Occipital lobe (tissue), 2 donors: Measurements from ENCODE around the gene CACNA1D. TPM values are rescaled to one million over a fixed set of nuclear protein-coding genes. Genes with fewer than 3 reads are reported as not detected.

Source experiments
- DNase-seq: peaks from one replicate; lab custom pipeline; 2025; lab: John Stamatoyannopoulos, UW
- total RNA-seq: library from RNA; depleted of rRNA; stranded (reverse); fragments of >200 nt; gene quantifications from one replicate; pipeline ENCODE4 v1.2.3, GENCODE V29; 2014

Gene CACNA1D
- total RNA-seq, 1 donor from 2014 or later, result 14.0 TPM

DNA sequence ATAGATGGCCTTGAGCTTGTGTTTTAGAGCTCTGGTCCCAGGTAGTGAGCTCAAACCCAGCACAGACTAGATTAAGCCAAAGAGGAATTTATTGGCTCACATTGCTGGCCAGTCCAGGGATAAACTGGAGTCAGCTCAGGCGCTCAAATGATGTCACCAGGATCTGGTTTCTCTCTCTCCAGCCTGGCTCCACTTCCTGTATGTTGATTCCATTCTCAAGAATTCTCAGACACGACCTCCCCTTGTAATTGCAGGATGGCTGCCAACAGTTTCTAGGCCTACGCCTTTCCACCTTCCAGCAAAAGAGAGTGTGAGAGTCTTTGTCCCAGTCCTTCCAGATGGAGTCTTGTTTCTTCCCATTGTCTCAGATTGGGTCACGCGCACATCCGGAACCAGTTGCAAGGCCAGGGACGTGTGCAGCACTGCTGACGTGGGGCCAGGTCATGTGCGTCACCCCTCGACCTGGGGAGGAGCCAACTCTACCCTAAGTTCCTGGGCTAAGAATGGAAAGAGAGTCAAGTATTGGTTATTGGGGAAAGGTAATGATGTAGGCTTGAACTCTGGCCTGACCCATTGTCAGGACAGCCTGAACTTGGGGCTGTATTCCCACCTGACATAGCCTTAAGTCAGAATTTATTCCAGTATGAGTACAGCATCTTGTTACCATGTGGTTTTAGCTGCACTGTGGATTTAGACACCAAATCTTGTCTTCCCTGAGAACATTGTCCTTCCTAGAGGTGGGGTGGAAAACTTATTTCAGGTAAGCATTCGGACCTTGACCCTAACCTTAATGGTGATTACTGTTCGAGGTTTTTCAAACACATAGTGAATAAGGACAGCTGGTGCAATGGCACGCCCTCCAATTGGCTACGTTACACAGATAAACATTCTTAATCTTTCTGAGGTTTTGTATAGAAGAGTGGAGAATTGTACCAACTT, 31.6 kb downstream of the CACNA1D start:
- no peak for DNase-seq

DNA sequence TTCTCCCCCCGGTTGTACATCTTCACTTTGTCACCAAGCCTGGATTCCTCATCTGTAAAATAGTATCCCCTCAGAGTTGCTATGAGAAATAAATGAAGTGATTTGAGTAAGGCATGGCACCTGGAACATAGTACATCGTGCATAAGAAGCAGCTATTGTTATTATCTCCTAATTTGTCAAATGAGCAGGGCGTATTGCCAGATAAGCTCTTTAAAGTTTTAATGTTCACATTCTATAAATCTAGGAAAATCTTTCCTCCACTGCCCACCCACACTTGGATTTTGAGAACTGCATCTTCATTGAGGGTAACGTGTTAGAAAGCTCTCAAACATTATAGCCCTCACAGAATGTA, 32.3 kb downstream of the CACNA1D start:
- DNase-seq, result no peak

DNA sequence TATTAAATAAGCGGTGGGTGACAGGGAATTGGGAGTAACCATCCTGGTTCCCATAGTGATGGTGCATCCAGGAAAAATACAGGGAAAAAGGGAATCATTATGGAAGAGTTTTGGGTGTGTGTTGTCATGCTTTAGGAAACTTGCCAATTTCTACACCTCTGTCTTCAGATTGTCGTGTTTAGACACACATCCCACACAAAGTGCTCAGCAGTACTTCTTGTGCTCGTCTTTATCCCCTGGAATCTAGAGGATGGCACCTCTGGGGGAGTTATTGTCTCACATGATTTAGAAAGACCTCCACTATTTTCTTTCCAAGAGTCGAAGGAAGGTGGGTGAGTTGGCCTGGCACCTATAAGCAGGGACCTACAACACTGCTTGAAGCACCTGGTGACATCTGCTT, 35.8 kb downstream of the CACNA1D start:
- no peak for DNase-seq

GRCh38 chr3:53531749-53532148, 37.3 kb downstream of the CACNA1D start:
- DNase-seq, result no peak

DNA sequence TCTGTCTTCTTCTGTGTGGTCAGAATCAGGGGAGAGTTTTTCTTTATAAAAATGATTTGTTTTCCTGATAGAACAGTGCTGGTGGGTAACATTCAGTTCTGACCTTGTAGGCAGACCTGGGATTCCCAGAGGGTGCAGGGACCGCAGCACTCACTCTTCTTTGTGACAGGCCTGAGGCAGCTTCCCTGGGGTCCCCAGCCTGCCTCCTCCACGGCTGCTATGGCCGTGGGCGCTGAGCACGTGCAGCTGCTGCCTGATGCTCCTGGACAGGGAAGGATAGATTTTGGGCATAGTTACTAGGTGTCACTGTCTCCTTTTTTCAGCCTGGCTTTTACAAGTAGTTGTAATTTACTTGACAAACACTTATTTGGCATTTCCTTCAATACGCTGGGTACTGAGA, 39.1 kb downstream of the CACNA1D start:
- no peak for DNase-seq

DNA sequence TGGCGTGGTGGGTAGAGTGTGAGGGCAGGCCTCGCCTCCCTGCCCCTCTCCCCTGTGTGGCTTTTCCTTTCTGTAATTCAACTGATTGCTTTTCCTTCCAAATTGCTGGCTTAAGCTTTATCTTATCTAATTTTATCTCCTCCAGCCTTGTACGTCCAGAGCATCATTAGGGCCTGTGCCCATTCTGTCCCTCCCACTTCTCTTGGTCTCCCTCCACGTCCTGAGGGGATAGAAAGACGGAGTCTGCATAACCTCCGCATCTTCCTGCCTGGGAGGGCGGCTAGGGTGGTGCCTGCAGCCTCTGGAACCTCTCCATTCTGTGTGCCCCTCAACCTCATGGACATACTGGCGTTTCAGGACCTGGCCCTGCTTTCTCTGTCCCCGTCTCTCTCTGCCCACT, 39.8 kb downstream of the CACNA1D start:
- DNase-seq, result no peak

- DNase-seq, result no peak
These were observed 40.4 kb downstream of the CACNA1D start for GRCh38 chr3:53534676-53535400.

- no peak for DNase-seq
These were observed 41.9 kb downstream of the CACNA1D start for GRCh38 chr3:53536282-53536681.

DNA sequence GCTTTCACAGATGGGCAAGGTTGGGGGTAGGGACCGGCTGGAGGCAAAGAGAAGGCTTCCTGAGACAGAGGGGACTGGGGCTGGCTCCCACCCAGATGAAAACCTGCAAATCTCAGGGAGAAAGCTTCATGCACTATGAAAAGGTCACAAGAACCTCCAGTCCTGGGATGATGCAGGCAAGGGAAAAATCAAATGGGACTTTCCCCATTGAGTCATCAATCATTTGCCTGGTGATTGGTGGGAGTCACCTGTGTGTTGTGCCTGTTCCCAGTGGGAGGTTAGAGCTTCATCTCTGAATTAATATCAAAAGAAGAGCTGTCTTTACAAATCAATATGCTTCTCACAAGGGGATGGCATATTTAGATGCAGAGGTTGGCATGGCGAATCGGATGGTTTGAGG, 49.9 kb downstream of the CACNA1D start:
- no peak for DNase-seq

GRCh38 chr3:53545310-53545995, 51.0 kb downstream of the CACNA1D start:
- no peak for DNase-seq

- no peak for DNase-seq
These were observed 51.6 kb downstream of the CACNA1D start for GRCh38 chr3:53545996-53546359.

DNA sequence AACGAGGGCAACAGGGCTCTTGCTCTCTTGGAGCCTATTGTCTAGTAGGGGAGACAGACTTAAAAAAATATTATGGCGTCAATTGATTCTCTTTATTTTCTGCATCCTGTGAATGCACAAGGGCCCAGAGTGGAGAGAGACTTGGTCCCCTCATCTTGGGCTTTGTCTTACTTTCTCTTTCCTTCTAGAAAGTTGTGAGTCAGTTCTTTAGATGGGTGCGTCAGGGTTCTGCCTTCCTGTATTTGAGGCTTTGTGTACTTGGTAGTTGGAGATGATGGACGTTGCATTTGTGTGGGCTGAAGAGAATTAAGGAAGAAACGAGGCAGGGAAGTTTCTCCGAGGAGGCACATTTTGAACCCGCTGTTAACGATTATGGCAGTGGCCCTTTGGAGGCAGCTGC, 52.9 kb downstream of the CACNA1D start:
- DNase-seq, result no peak

GRCh38 chr3:53550005-53550620, 55.7 kb downstream of the CACNA1D start:
- DNase-seq, result no peak

GRCh38 chr3:53551324-53551723, 56.9 kb downstream of the CACNA1D start:
- DNase-seq, result no peak

- DNase-seq, result no peak
These were observed 58.3 kb downstream of the CACNA1D start for GRCh38 chr3:53552730-53553129.

- DNase-seq, result no peak
These were observed 58.8 kb downstream of the CACNA1D start for GRCh38 chr3:53553200-53553599.

- DNase-seq, result no peak
These were observed 60.2 kb downstream of the CACNA1D start for GRCh38 chr3:53554559-53555067.

GRCh38 chr3:53555068-53555588, 60.7 kb downstream of the CACNA1D start:
- no peak for DNase-seq

DNA sequence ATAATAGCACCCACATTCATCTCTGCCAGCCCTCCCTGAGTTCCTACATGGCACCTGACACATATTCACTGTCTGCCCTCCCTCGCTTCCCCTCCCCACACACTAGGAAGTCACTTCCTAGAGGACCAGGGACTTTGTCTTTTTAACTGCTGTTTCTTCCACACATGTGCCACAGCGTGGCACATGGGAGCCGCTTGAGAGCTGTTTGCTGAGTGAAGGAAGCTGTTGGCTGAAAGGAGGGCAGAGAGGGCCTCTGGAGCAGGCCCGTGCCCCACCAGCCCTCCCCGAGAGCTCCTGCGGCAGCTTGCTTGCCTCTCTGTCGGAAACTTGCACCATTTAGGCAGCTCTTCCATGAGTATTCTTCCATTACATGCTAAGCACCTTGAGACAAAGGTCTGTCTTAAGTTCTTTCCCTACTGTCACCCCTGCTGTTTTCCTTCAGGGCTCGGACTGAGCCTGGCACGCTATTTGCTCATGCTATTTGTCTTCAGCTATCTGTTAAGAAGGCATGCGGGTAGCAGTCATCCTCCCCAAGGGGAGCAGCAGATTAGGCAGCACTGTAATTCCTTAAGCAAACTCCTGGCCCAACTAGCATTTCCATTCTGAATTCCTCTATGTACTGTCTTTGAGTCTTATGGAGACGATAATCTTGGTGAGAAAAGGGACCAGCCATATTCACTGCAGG, 72.2 kb downstream of the CACNA1D start:
- no peak for DNase-seq

DNA sequence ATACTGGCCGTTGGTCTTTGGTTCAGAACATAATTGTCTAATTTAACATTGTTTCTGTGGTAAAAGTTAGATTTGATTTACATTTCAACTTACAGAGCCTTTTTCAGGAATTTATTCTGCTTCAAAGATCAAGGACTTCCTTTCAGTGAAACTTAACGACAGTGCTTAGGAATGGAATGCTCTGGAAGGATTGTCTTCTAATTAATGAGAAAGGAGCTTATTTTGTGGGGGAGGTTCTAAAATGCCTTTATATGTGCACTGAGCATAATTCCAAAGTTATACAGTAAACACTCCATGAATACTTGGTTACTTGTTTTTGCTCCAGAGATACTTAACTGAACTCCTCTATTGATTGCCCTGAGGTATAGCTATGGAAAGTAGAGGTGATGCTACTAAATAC, 75.7 kb downstream of the CACNA1D start:
- DNase-seq, result no peak

GRCh38 chr3:53570709-53571108, 76.3 kb downstream of the CACNA1D start:
- DNase-seq, result no peak
